ENCODE measurements around the gene KCNQ1.
A peak's percentile ranks its signal among the peaks of the same experiment; 100 is the strongest.

Gene KCNQ1

DNA sequence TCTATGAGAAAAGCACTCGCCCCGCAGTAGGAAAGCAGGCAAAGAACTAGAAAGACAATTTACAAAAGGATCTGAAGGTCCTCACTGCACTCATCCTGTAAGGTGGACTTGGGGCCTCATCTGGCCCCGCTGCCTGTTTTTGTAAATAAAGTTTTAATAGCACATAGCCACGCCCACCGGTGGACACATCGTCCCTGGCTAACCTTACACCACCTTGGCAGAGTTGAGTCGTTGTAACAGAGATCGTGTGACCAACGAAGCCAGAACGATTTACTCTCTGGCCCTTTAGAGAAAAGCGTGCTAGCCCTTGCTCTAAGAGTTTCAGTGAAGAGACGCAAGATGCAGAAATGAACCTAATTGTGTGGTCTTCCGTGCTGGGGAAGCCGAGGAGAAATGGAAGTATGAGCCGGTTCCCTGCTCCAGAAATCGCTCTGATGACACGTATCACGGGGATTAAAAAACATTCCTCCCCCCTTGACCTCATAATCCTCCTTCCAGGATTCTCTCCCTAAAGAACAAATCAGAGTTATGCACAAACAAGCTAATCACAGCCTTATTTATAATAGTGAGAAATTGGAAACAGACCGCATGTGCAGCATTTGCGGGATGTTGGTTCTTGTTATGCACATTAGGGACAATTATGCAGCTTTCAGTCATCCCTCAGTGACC, 360.7 kb downstream of the KCNQ1 start:
- Mint-ChIP-seq H3K4me3 (no peak overlapping the region), H3K27me3 (ENCODE audit: low read depth) (no peaks in the 10 kb centered on the region), H3K27ac (no peak overlapping the region), H3K4me1 (ENCODE audit: low read depth) (no peaks in the 10 kb centered on the region), H3K36me3 (ENCODE audit: low read depth) (no peaks in the 10 kb centered on the region), H3K9me3 (no peaks in the 10 kb centered on the region)

DNA sequence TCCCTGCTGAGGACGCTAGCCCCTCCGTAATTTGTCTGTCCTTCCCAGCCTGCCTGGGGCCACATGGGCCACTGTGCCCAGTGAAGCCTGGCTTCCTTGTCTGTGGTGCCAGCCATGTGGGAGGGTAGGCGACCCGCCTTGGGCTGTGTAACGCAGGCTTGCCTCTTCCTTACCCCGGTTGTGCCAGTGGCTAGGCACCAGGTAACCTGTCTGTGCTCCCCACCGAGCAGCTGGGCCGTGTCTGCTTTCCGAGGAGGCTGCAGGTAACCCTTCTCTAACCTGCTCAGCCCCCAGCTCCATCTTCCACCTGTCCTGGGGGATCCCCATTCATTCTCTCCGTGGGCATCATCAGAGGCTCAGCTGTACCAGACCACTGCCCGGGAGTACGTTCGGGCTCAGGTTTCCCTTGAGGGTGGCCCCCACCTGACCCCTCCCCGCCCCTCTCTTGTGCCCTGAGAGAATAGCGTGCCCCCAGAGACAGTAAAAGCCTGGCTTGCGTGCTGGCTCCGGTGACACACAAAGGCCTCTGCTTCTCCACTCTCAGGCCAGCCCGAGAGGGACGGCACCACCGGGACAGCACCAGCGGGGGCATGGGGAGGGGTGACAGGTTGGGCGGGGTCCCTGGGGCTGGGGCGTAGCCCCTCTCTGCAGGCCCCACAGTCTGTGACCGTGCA, 361.7 kb downstream of the KCNQ1 start:
- no peaks in the 10 kb centered on the region for H3K9me3 Mint-ChIP-seq
- H3K27me3 Mint-ChIP-seq (ENCODE audit: low read depth), result no peaks in the 10 kb centered on the region
- H3K4me3 Mint-ChIP-seq, result no peak overlapping the region
- no peaks in the 10 kb centered on the region for H3K36me3 Mint-ChIP-seq (ENCODE audit: low read depth)
- no peak overlapping the region for H3K27ac Mint-ChIP-seq
- H3K4me1 Mint-ChIP-seq (ENCODE audit: low read depth), result no peaks in the 10 kb centered on the region

DNA sequence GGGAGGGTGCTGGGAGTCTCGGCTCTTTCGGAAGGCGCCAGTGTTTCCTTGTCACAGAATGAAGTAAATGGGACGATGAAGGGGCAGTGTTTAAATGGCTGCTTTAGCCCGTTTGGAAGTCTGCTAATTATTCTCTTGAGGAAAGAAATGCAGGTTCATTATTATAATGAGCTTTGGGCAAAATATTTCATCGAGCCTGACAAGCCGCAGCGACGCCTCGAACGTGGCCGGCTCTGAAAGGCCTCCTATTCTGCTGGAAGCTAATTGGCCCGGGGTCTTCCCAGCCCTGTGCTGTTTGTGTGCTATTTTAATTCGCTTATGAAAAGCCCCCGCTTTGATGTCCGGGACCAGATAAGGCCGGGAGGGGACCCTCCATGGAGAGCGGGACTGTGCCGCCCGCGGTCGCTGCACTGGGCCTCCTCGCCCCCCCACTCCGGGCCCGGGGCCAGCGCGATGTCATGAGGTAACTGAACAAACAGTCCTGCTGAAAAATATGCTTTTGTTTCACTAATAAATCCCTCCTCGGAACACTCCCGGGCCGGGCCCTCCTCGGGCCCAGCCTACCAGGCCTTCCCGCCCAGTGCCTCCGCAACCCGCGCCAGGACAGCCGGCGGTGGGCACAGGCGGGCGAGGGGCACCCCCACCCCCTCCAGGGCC, 362.3 kb downstream of the KCNQ1 start:
- Mint-ChIP-seq H3K36me3 (ENCODE audit: low read depth) (no peaks in the 10 kb centered on the region), H3K9me3 (no peaks in the 10 kb centered on the region), H3K4me3 (no peak overlapping the region), H3K27ac (no peak overlapping the region), H3K4me1 (ENCODE audit: low read depth) (no peaks in the 10 kb centered on the region), H3K27me3 (ENCODE audit: low read depth) (no peaks in the 10 kb centered on the region)

DNA sequence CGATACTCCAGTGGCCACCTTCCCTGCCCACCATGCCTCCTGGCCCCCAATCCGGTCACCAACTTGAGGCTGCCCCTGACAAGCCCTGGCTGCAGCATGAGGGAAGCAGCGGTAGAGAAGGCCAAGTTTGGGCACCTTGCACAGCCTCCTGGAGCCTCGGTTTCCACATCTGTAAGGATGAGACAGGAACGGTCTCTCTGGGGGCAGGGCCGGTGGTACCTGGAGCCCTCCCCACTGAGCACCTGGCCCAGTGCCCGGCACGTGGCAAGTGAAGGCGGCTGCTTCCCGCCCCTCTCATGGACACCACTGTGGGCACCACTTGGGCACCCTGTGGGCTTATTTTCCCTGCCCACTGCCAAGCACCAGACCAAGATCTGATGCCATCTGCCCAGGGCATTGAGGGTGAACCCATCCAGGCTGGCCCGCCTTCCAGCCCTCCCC, 363.0 kb downstream of the KCNQ1 start:
- H3K36me3 Mint-ChIP-seq (ENCODE audit: low read depth), result no peaks in the 10 kb centered on the region
- no peak overlapping the region for H3K27ac Mint-ChIP-seq
- H3K27me3 Mint-ChIP-seq (ENCODE audit: low read depth), result no peaks in the 10 kb centered on the region
- H3K4me1 Mint-ChIP-seq (ENCODE audit: low read depth), result peaks cover 2% of the 10 kb centered on the region
- no peaks in the 10 kb centered on the region for H3K9me3 Mint-ChIP-seq
- no peak overlapping the region for H3K4me3 Mint-ChIP-seq

DNA sequence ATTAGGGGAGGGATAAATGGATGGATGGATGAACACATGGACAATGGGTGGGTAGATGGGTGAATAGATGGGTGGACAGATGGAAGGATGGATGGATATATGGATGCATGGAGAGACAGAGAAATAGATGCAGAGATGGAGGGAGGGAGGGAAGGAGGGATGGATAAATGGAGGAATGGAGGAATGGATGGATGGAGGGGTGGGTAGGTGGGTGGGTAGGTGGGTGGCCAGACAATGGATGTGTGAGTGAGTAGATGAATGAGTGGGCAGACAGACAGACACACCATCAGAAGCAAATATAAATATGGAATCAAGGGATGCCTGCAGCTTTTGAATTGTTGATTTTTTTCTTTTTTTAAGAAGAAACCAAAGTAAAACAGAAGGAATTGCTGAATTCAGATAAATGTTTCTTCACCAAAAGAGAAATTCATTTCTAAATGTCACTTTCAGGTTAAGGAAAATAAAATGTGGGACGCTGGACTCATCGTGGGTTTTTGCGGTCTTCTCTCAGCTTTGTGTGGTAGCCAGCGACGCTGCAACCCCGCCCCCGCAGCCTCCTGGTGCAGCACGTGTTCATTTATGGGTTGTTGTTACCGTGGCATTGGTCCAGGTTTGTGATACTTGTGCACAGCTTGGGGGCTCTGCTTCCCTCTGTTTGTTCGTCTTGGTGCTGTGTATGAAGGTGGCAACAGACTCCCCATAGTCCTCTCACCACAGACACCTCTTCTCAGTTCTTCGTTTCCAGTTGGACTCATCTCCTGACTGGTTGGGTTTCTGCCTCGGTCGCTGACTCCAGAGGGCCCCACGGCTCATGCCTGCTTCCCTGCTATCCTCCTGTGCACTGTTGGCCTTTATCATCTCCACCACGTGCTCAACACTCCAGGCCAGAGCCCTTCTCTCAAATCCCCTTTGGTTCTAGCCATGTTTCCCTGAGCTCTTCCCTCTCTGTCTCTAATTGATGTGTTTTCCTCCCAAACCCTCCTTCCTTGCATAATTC, 364.3 kb downstream of the KCNQ1 start:
- Mint-ChIP-seq H3K9me3 (no peaks in the 10 kb centered on the region), H3K4me3 (no peak overlapping the region), H3K36me3 (ENCODE audit: low read depth) (no peaks in the 10 kb centered on the region), H3K27ac (no peak overlapping the region), H3K27me3 (ENCODE audit: low read depth) (no peaks in the 10 kb centered on the region), H3K4me1 (ENCODE audit: low read depth) (peaks cover 4% of the 10 kb centered on the region)

DNA sequence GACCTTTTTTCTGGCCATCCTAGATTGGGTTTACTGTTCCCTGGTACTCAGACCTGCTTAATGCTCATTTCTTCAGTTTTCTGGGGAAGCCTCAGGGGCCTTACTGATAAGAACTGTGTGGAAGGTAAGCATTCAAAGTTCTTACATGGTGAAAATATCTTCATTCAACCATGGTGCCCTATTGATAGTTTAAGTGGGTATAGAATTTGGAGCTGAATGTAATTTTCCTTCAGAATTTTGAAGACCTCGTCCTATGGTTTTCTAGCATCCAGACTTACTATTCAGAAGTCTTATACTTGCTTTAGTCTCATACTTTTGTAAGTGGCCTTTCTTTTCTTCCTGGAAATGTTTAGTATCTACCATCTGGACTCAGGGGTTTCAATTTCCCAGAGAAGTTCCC, 365.0 kb downstream of the KCNQ1 start:
- Mint-ChIP-seq H3K27ac (no peak overlapping the region), H3K9me3 (no peaks in the 10 kb centered on the region)

DNA sequence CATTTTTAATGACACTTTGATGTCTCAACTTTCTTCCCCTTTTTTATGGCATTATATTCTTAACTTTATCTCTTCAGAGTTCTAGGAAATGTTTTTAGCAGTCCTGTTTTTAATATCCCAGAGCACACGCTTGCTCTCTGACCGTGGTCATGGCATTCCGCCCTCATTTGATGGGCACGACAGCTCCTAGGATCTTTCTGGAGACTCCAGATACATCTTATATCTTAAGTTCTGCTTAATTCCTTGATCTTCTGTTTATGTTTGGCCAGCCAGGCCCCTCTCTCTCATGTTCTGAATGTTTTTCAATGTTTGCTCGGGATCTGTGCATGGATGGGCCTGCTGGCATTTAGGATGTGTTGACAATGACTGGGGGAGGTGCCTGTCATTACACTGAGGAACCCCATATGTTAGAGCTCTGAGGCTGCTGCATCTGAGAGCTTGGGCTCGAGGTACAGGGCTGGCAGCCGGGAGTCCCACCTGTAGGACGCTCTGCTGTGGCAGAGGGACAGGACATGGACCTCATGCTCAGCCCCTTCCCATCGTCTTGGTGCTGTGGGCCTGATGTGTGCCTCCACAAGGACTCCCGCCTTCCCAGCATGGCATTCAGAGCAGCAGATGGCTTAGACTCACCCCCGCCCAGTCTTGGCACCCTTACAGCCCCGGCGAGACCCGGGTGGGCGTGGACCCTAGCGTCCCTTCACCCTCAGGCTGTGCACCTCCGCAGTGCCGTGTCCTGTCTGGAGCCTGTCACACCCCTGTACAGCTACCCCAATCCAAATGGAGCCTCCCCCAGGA, 365.8 kb downstream of the KCNQ1 start:
- Mint-ChIP-seq H3K4me1 (ENCODE audit: low read depth) (peaks cover 4% of the 10 kb centered on the region), H3K27me3 (ENCODE audit: low read depth) (no peaks in the 10 kb centered on the region), H3K27ac (no peak overlapping the region), H3K36me3 (ENCODE audit: low read depth) (no peaks in the 10 kb centered on the region), H3K9me3 (no peaks in the 10 kb centered on the region), H3K4me3 (no peak overlapping the region)

More for the DNA sequence above, 365.0 kb downstream of the KCNQ1 start:
- Mint-ChIP-seq H3K4me3 (no peak overlapping the region), H3K36me3 (ENCODE audit: low read depth) (no peaks in the 10 kb centered on the region), H3K27me3 (ENCODE audit: low read depth) (no peaks in the 10 kb centered on the region), H3K4me1 (ENCODE audit: low read depth) (peaks cover 4% of the 10 kb centered on the region)

DNA sequence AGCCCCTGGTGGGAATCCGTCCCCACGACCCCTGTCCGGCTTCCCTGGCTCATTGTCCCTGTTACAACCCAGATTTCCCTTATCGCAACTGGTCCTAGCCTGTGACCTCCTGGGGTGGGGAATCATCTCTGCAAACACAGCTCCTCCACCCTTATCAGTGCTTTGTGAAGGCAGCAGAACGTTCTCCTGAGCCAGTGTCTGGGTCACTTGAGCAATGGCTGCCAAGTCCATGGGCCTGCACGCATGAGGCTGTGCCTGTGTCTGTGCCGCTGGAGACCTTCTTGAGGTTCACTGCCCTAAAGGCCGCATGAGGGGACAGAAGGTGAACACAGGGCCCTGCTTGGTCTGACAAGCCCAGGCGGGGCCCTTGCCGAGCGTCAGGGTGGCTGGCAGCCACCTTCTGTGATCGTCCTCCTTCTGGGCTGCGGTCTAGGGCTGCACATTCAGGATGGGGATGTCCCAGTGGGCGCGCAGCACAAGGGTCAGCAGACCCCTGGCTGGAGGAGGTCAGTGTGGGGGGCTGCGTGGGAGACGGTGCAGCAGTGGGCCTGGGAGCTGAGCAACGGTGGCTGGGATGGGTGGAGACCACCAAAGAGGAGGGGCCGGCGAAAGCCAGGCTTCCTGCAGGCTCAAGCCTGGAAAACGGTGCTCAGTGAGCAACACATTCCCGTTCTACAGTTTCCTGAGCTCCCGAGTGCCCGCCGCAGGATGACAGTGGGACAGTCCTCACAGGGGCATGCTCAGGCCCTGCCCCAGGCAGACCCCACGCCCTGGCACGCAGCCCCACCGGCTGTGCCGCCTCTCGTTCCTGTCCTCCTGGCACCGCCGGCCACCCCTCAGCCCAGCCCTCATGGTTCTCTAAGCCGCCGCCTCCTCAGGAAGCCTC, 366.6 kb downstream of the KCNQ1 start:
- Mint-ChIP-seq H3K36me3 (ENCODE audit: low read depth) (no peaks in the 10 kb centered on the region), H3K4me3 (no peak overlapping the region), H3K27me3 (ENCODE audit: low read depth) (no peaks in the 10 kb centered on the region), H3K4me1 (ENCODE audit: low read depth) (peaks cover 4% of the 10 kb centered on the region), H3K9me3 (peaks cover 7% of the 10 kb centered on the region), H3K27ac (no peak overlapping the region)

DNA sequence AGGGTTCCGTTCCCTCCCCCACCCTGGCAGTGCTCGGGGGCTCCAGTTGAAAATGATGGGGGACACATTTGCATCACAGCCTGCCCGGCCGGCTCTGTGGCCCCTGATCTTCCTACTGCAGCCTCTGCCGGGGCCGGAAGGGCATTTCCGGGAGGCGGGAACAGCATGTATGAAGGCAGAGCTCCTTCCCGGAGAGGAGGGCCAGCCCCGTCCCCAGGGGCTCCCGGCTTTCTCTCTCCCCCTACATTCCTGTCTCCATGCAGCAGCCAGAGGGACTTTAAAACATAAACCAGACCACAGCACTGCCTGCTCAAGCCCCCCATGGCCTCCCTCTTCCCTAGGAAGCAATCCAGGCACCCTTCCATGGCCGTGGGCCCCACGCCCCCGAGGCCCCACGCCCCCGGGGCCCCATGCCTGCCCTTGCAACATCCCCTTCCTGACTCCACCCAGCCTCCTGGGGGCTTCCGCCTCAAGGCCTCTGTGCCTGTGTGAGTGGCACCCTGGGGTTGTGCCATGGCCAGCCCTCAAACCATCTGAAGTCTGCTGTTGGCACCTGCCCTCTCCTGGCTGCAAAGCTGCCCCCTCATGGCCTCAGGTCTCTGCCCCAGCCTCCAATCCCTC, 367.7 kb downstream of the KCNQ1 start:
- peaks cover 7% of the 10 kb centered on the region for H3K9me3 Mint-ChIP-seq
- H3K27ac Mint-ChIP-seq, result no peak overlapping the region
- H3K27me3 Mint-ChIP-seq (ENCODE audit: low read depth), result no peaks in the 10 kb centered on the region
- no peaks in the 10 kb centered on the region for H3K36me3 Mint-ChIP-seq (ENCODE audit: low read depth)
- peak overlapping the region; percentile 9 for H3K4me3 Mint-ChIP-seq
- peaks cover 4% of the 10 kb centered on the region for H3K4me1 Mint-ChIP-seq (ENCODE audit: low read depth)

DNA sequence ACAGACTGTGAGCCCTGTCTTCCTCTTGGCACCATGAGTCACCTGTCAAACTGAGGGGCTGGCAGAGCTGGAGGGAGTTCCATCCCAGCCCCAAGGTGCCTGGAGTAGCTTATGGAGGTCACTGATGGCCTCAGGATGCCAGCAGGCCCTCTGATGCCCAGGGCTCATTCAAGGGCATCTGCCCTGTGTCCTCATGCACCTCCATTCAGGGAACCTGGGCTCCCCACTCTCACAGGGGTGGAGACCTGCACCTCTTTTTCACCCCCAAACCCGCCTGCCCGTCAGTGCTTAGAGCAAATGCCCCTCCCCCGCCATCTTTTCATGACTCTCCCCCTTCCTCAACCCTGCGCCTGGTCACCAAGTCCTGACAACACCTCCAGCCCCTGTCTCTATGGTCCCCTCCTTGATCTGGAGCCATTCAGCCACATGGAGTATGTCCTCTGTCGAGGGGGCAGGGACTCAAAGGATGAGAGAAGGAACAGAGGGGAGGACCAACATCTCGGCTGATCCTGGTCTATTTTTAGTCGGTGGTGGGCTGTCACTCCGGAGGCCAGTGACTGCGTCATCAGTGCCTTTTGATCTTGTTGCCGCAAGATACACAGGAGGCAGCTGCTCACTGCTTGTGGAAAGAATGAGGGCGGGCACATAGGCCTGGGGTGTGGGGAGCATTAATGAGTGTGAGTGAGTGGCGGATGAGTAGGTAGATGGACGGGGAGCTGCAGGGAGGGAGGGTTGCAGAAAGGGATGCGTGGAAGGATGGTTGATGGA, 368.5 kb downstream of the KCNQ1 start:
- Mint-ChIP-seq H3K4me3 (no peak overlapping the region), H3K27ac (no peak overlapping the region), H3K4me1 (ENCODE audit: low read depth) (peaks cover 4% of the 10 kb centered on the region), H3K27me3 (ENCODE audit: low read depth) (no peaks in the 10 kb centered on the region), H3K36me3 (ENCODE audit: low read depth) (no peaks in the 10 kb centered on the region), H3K9me3 (peaks cover 14% of the 10 kb centered on the region)

DNA sequence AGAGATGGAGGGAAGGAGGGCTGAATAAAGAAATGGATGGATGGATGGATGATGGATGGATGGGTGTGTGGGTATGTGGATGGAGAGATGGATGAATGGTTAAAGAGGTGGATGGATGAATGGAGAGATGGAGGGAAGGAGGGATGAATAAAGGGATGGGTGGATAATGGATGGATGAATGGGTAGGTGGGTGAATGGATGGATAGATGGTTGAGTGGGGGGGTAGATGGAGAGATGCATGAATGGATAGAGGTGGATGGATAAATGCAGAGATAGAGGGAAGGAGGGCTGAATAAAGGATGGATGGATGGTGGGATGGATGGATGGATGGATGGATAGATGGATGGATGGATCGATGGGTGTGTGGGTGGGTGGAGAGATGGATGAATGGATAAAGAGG, 369.2 kb downstream of the KCNQ1 start:
- H3K4me1 Mint-ChIP-seq (ENCODE audit: low read depth), result peaks cover 4% of the 10 kb centered on the region
- no peaks in the 10 kb centered on the region for H3K36me3 Mint-ChIP-seq (ENCODE audit: low read depth)
- no peak overlapping the region for H3K4me3 Mint-ChIP-seq
- H3K27me3 Mint-ChIP-seq (ENCODE audit: low read depth), result no peaks in the 10 kb centered on the region
- H3K27ac Mint-ChIP-seq, result no peak overlapping the region
- H3K9me3 Mint-ChIP-seq, result peaks cover 19% of the 10 kb centered on the region

DNA sequence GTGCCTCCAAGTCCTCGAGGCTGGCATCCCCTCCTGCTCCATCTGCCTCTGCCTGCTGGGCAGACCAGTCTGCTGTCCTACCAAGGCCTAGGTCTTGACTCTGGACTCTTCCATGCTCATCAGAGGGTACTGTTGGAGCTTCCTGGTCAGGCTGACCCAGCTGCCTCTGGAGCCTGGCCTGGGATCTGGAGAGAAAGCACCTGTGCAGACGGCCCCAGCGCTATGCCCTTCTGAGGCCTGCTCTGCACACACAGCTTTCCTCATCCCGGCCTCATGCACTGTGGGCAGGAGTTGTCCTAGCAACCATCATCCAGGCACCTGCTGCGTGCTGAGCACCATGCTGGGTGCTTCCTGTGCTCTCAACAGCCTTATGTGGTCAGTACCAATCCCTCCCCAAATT, 369.9 kb downstream of the KCNQ1 start:
- no peaks in the 10 kb centered on the region for H3K27me3 Mint-ChIP-seq (ENCODE audit: low read depth)

More for the DNA sequence above, 369.9 kb downstream of the KCNQ1 start:
- Mint-ChIP-seq H3K4me3 (no peak overlapping the region), H3K27ac (no peak overlapping the region), H3K36me3 (ENCODE audit: low read depth) (no peaks in the 10 kb centered on the region), H3K4me1 (ENCODE audit: low read depth) (peaks cover 4% of the 10 kb centered on the region), H3K9me3 (peaks cover 25% of the 10 kb centered on the region)
